Spleen (tissue), 7 donors: ENCODE measurements around the gene PTPRT.

Experiments
- POLR2AphosphoS5 ChIP-seq, 3 donors: sonication (generic); formaldehyde crosslinking; IDR thresholded peaks; one replicate each; pipeline ENCODE4 v1.5.1; 2017; ENCODE audit warnings: antibody characterized with exemption in 3 of 3
- TF ChIP-seq, protein P1 (sequence below), 11 experiments: fragments of 200-600 bp in 7 of 11; fragments of 450-650 bp in 4 of 11; sonication (generic) in 4 of 11; IDR thresholded peaks in 8 of 11; conservative IDR thresholded peaks in 3 of 11; 1 replicate in 7 of 11; 2 replicates in 4 of 11; pipeline versions ENCODE4 v1.4.0 to v1.8.0; 2016 to 2021; ENCODE audit warnings: antibody characterized with exemption in 11 of 11, inconsistent platforms in 4 of 11, mild to moderate bottlenecking in 1 of 11
- donor health status: DM: no; HTN: no; CAD: no; lungs with moderate emphysema.
- donor health status: DM: no; HTN: no; CAD: no.
- donor health status: DM: no; HTN: no; CAD: no.

- TF ChIP-seq, protein P1, sequence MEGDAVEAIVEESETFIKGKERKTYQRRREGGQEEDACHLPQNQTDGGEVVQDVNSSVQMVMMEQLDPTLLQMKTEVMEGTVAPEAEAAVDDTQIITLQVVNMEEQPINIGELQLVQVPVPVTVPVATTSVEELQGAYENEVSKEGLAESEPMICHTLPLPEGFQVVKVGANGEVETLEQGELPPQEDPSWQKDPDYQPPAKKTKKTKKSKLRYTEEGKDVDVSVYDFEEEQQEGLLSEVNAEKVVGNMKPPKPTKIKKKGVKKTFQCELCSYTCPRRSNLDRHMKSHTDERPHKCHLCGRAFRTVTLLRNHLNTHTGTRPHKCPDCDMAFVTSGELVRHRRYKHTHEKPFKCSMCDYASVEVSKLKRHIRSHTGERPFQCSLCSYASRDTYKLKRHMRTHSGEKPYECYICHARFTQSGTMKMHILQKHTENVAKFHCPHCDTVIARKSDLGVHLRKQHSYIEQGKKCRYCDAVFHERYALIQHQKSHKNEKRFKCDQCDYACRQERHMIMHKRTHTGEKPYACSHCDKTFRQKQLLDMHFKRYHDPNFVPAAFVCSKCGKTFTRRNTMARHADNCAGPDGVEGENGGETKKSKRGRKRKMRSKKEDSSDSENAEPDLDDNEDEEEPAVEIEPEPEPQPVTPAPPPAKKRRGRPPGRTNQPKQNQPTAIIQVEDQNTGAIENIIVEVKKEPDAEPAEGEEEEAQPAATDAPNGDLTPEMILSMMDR (IDR thresholded peaks at IDR 0.05 in 8 of 11, conservative IDR thresholded peaks at IDR 0.05 in 3 of 11), result no peak
- no peak for TF ChIP-seq POLR2AphosphoS5 (IDR thresholded peaks at IDR 0.05)
Observed at GRCh38 chr20:42272516-42272915, 917.2 kb downstream of the PTPRT start.
